A549 treated with AZD9567 at 1 μM for 4 hours (cell line): ENCODE data around the gene UBE2D4. TPM values are rescaled to one million over a fixed set of nuclear protein-coding genes. Genes with fewer than 3 reads are reported as not detected.

Experiments used
- total RNA-seq: library from RNA; stranded (reverse); fragments of 200-300 nt; extraction: Qiagen RNA extraction; gene quantifications from 5 replicates; pipeline ENCODE4 v1.2.3, GENCODE V29; 2022; ENCODE audit not compliant: insufficient read depth

UBE2D4 gene
- total RNA-seq, result 5.0 to 12.4 TPM (median 10.7 TPM) in 5 replicates

GRCh38 chr7:43925984-43926797, at the start of gene UBE2D4:
Gene UBE2D4, plus strand, starts transcription at chr7:43926436. Its CDS starts 97 bp downstream, at chr7:43926533.

GRCh38 chr7:43906331-43907010, 19.8 kb upstream of the UBE2D4 start, which contains the start of gene URGCP:
Gene URGCP, minus strand, starts transcription at chr7:43906596. Its CDS starts 21 bp downstream, at chr7:43906575.

GRCh38 chr7:43997532-43997931, 71.3 kb downstream of the UBE2D4 start, which contains the start of gene SPDYE1:
Gene SPDYE1, plus strand, starts transcription at chr7:43997897. Its CDS starts 2,053 bp downstream, at chr7:43999950.

Other genes with a start within 250 kb of the UBE2D4 start
- gene COA1, start 196.9 kb upstream of the UBE2D4 start, total RNA-seq, result 84.4 to 91.4 TPM (median 89.7 TPM) in 5 replicates
- gene BLVRA, start 167.8 kb upstream of the UBE2D4 start, total RNA-seq, result 65.8 to 111 TPM (median 71.2 TPM) in 5 replicates
- gene MRPS24, start 56.9 kb upstream of the UBE2D4 start, total RNA-seq, result 249 to 260 TPM (median 259 TPM) in 5 replicates
- 25.8 to 31.1 TPM (median 26.8 TPM) in 5 replicates for gene URGCP, start 19.8 kb upstream of the UBE2D4 start, total RNA-seq
- gene SPDYE1, start 71.5 kb downstream of the UBE2D4 start, total RNA-seq, result 0.02 TPM in 1 of 5 replicates, not detected in the others
- gene DBNL, start 118.3 kb downstream of the UBE2D4 start, total RNA-seq, result 58.4 to 73.4 TPM (median 68.0 TPM) in 5 replicates
- gene PGAM2, start 139.1 kb downstream of the UBE2D4 start, total RNA-seq, result not detected in 5 replicates
- gene POLM, start 156.1 kb downstream of the UBE2D4 start, total RNA-seq, result 6.0 to 13.0 TPM (median 7.7 TPM) in 5 replicates
- 0.05 to 0.10 TPM in 2 of 5 replicates, not detected in the others for gene AEBP1, start 177.9 kb downstream of the UBE2D4 start, total RNA-seq
- 156 to 175 TPM (median 174 TPM) in 5 replicates for gene POLD2, start 197.1 kb downstream of the UBE2D4 start, total RNA-seq
- not detected in 5 replicates for gene MYL7, start 214.9 kb downstream of the UBE2D4 start, total RNA-seq